Gastrocnemius medialis (tissue), 4 donors: ENCODE measurements around the gene SORD.

ENCODE experiments used
- POLR2A ChIP-seq, 2 donors: fragments of 450-650 bp; IDR thresholded peaks; one replicate each; pipeline ENCODE4 v1.6.1; 2017; ENCODE audit warnings: antibody characterized with exemption in 2 of 2, mild to moderate bottlenecking in 2 of 2, moderate library complexity in 2 of 2
- TF ChIP-seq, protein P1 (sequence below), 5 experiments: fragments of 450-650 bp in 3 of 5; fragments of 200-600 bp in 2 of 5; sonication (generic) in 2 of 5; IDR thresholded peaks in 4 of 5; conservative IDR thresholded peaks in 1 of 5; 1 replicate in 4 of 5; 2 replicates in 1 of 5; pipeline ENCODE4 v1.5.1; 2016 to 2019; ENCODE audit warnings: antibody characterized with exemption in 5 of 5, mild to moderate bottlenecking in 3 of 5, moderate library complexity in 3 of 5

DNA sequence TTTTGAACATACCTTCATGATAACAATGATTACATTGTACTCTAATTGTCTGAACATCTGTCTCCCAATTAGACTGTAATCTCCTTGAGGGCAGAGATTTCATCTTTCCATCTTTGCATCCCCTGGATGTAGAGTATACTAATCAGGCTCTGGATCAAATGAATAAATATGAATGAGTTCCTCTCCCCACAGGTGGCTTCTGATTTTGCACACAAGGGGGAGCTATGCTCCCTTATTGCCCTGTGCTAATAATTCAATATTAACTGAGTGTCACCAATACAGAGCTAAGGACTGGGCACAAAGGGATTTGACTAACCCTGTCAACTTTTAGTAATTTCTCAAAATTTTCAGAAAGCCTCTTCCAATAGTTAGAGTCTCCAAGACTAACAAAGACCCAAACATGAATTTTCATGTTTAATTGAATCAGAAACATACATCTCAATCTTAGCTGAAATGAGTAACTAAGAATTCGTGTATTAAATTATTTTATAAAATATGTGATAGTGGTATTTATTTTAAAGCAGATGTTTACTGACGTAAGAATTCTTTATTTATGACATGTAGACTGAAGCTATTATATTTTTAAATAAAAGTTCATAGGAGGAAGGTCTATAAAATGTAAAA is 103.7 kb downstream of the SORD start:
- TF ChIP-seq, protein P1, sequence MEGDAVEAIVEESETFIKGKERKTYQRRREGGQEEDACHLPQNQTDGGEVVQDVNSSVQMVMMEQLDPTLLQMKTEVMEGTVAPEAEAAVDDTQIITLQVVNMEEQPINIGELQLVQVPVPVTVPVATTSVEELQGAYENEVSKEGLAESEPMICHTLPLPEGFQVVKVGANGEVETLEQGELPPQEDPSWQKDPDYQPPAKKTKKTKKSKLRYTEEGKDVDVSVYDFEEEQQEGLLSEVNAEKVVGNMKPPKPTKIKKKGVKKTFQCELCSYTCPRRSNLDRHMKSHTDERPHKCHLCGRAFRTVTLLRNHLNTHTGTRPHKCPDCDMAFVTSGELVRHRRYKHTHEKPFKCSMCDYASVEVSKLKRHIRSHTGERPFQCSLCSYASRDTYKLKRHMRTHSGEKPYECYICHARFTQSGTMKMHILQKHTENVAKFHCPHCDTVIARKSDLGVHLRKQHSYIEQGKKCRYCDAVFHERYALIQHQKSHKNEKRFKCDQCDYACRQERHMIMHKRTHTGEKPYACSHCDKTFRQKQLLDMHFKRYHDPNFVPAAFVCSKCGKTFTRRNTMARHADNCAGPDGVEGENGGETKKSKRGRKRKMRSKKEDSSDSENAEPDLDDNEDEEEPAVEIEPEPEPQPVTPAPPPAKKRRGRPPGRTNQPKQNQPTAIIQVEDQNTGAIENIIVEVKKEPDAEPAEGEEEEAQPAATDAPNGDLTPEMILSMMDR (IDR thresholded peaks at IDR 0.05 in 4 of 5, conservative IDR thresholded peaks at IDR 0.05 in 1 of 5), result peak; percentile 14 to 60 (median 23)
- TF ChIP-seq POLR2A (IDR thresholded peaks at IDR 0.05), result no peak
